Smooth muscle cell (in vitro differentiated cells): ENCODE measurements around the gene MUC5AC. TPM values are rescaled to one million over a fixed set of nuclear protein-coding genes. Genes with fewer than 3 reads are reported as not detected.

Experiments
- DNase-seq: peaks from one replicate; lab custom pipeline; 2025; ENCODE audit not compliant: unreplicated experiment; lab: John Stamatoyannopoulos, UW
- H2AFZ ChIP-seq: fragments of 200-600 bp; sonication (generic); 2 replicates; pipeline ENCODE4 v1.6.0; 2016; ENCODE audit warnings: antibody characterized with exemption, low read depth, mild to moderate bottlenecking
- H3F3A ChIP-seq: fragments of 200-600 bp; sonication (generic); 2 replicates; pipeline ENCODE4 v1.6.0; 2017; ENCODE audit warnings: antibody characterized with exemption, low read depth
- H3K27ac ChIP-seq: fragments of 200-600 bp; sonication (generic); 2 replicates; pipeline ENCODE4 v1.5.1; 2016; ENCODE audit warnings: low read depth, mild to moderate bottlenecking
- H3K27me3 ChIP-seq: fragments of 200-600 bp; sonication (generic); 2 replicates; pipeline ENCODE4 v1.6.1; 2016; ENCODE audit warnings: low read depth, mild to moderate bottlenecking
- H3K36me3 ChIP-seq: fragments of 200-600 bp; sonication (generic); 2 replicates; pipeline ENCODE4 v1.5.1; 2016; ENCODE audit warnings: low read depth
- H3K4me1 ChIP-seq: fragments of 200-600 bp; sonication (generic); 2 replicates; pipeline ENCODE4 v1.5.1; 2016; ENCODE audit warnings: low read depth
- H3K4me2 ChIP-seq: fragments of 200-600 bp; sonication (generic); 2 replicates; pipeline ENCODE4 v1.6.0; 2016; ENCODE audit warnings: mild to moderate bottlenecking
- H3K4me3 ChIP-seq: fragments of 200-600 bp; sonication (generic); 2 replicates; pipeline ENCODE4 v1.5.1; 2016; ENCODE audit warnings: mild to moderate bottlenecking
- H3K79me2 ChIP-seq: fragments of 200-600 bp; sonication (generic); 2 replicates; pipeline ENCODE4 v1.6.0; 2016; ENCODE audit warnings: low read depth, mild to moderate bottlenecking
- H3K9ac ChIP-seq: fragments of 200-600 bp; sonication (generic); 2 replicates; pipeline ENCODE4 v1.6.0; 2016; ENCODE audit warnings: low read depth
- H3K9me3 ChIP-seq: fragments of 200-600 bp; sonication (generic); replicated peaks from 2 replicates; pipeline ENCODE4 v1.5.1; 2016; ENCODE audit warnings: low read depth
- H4K20me1 ChIP-seq: fragments of 200-600 bp; sonication (generic); 2 replicates; pipeline ENCODE4 v1.6.0; 2016; ENCODE audit warnings: low read depth
- CTCF ChIP-seq: fragments of 200-600 bp; sonication (generic); IDR thresholded peaks from 2 replicates; pipeline ENCODE4 v1.5.1; 2017; ENCODE audit warnings: borderline replicate concordance, mild to moderate bottlenecking, antibody characterized with exemption; ENCODE audit not compliant: insufficient read depth, poor library complexity, severe bottlenecking
- WGBS: methylation state at CpG from one replicate; pipeline ENCODE4 v1.1.7; 2016; ENCODE audit warnings: low lambda C conversion rate; 5-methylcytosine and 5-hydroxymethylcytosine counted together
- polyA plus RNA-seq: library from polyadenylated mRNA; unstranded; fragments of >200 nt; fragmentation: Nextera tagmentation; extraction: Ambion mirVana; gene quantifications from 2 replicates; pipeline ENCODE4 v1.2.1, GENCODE V29; 2016
- total RNA-seq: library from RNA; depleted of rRNA; stranded (reverse); fragments of >200 nt; gene quantifications from 2 replicates; pipeline ENCODE4 v1.2.3, GENCODE V29; 2014

Gene MUC5AC
- total and polyA plus RNA-seq, 2 experiments from 2014 or later: not detected

DNA sequence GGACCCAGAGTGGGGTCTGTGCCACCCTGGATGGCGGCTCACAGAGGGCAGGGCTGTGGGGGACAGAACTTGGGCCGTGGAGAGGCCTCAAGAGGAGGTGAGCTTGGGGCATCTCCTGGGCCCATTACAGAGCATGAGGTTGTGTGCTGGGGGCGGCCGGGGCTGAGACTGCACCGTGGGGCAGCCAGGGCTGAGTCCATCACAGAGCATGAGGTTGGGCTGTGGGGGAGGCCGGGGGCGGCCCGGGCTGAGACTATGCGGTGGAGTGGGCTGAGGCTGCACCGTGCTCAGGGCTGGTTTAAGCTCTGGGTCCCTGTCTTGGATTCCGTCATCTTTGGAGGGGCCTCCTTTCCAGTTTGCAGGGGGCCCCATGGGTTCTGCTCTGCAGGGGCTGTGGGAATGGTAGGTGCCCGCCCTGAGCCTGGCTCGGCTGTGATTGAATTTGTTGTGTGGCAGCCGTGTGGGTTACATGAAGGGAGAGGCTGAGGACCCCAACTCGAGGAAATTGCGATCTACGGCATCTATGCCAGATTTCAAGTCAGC lies 38.1 kb upstream of the MUC5AC start:
- no peaks in the 10 kb centered on the region for H3K4me1 ChIP-seq
- no peak for TF ChIP-seq CTCF
- H3K27ac ChIP-seq: no peak overlapping the region
- H3F3A ChIP-seq: no peaks in the 10 kb centered on the region
- 86% methylated on average over 14 of the region's 17 CpGs for WGBS
- no peak overlapping the region for H3K9ac ChIP-seq
- H3K4me3 ChIP-seq: no peak overlapping the region
- H2AFZ ChIP-seq: no peak overlapping the region
- no peaks in the 10 kb centered on the region for H3K9me3 ChIP-seq
- H4K20me1 ChIP-seq: no peaks in the 10 kb centered on the region
- no peaks in the 10 kb centered on the region for H3K36me3 ChIP-seq
- no peak overlapping the region for H3K4me2 ChIP-seq
- DNase-seq: no peak
- no peaks in the 10 kb centered on the region for H3K79me2 ChIP-seq
- H3K27me3 ChIP-seq: no peaks in the 10 kb centered on the region

DNA sequence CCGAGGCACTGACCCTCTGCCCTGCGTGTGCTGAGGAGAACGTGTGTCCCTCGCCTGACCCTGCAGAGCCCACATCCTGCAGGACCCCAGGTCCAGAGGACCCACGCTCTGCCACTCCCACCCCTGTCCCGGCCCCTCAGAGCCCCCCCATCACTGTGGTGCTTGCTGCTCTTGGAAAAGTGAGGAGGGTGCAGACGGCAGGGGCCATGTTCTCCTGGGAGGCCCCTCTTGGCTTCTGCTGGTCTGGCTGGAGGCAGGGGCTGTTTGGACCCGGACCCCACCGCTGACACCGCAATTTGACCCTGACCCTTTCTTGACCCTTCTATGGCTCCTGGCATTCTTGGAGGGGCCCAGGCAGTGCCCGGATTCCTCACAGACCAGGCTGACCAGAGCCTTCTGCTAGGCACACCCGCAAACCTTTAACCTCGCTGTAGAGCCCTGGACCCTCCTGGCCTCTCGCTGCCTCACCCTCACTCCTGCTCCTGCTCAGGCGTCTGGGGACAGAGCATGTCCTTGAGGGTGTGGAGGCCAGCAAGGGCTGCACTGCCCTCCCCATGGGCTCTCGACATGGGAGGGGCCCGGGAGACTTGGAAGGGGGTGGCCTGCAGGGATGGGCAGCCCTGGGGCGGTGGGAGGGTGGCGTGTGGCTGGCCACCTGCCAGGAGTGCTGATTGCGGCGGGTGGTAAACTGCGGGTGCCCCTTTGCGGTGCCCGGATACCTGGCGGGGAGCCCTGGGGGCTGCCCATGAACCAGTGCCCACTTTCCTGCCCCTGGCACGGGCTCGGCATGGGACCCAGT lies 37.0 kb upstream of the MUC5AC start:
- no peak overlapping the region for H3K27ac ChIP-seq
- no peaks in the 10 kb centered on the region for H3K27me3 ChIP-seq
- H2AFZ ChIP-seq: no peak overlapping the region
- no peak overlapping the region for H3K9ac ChIP-seq
- DNase-seq: no peak
- H3K4me3 ChIP-seq: no peak overlapping the region
- no peak overlapping the region for H3K4me2 ChIP-seq
- no peak for TF ChIP-seq CTCF
- WGBS: 87% methylated on average over 18 of the region's 27 CpGs
- H3K9me3 ChIP-seq: no peaks in the 10 kb centered on the region
- H4K20me1 ChIP-seq: no peaks in the 10 kb centered on the region
- H3F3A ChIP-seq: no peaks in the 10 kb centered on the region
- H3K36me3 ChIP-seq: no peaks in the 10 kb centered on the region
- H3K79me2 ChIP-seq: no peaks in the 10 kb centered on the region
- no peaks in the 10 kb centered on the region for H3K4me1 ChIP-seq

- Histone ChIP-seq H3K4me2 (no peak overlapping the region), H3K9me3 (no peaks in the 10 kb centered on the region), H3K27ac (no peak overlapping the region), H4K20me1 (no peaks in the 10 kb centered on the region), H3K36me3 (no peaks in the 10 kb centered on the region), H3K4me1 (no peaks in the 10 kb centered on the region), H3K9ac (no peak overlapping the region), H2AFZ (no peak overlapping the region), H3K27me3 (no peaks in the 10 kb centered on the region), H3K79me2 (no peaks in the 10 kb centered on the region), H3K4me3 (no peak overlapping the region), H3F3A (no peaks in the 10 kb centered on the region)
- WGBS: 87% methylated on average over 19 of the region's 19 CpGs
- DNase-seq: no peak
- no peak for TF ChIP-seq CTCF
These were observed 36.4 kb upstream of the MUC5AC start for GRCh38 chr11:1121331-1121812.
